NT2/D1 (cell line): ENCODE results near the gene KCNRG.
A peak's percentile ranks its signal among the peaks of the same experiment; 100 is the strongest.
"Not testable (repeated sequence)": the region's sequence is repeated elsewhere in the genome, so short reads cannot be mapped to it uniquely, and the experiment has no call there.

ENCODE experiments used
- DNase-seq: peaks from one replicate; pipeline ENCODE4 v3.0.0-alpha.2; 2011; ENCODE audit warnings: low read depth, low spot score
- H3K27me3 ChIP-seq: 2 replicates; pipeline ENCODE4 v1.6.0; 2011; ENCODE audit warnings: mild to moderate bottlenecking; ENCODE audit not compliant: insufficient read length, insufficient read depth
- H3K36me3 ChIP-seq: 2 replicates; pipeline ENCODE4 v1.6.1; 2011; ENCODE audit warnings: mild to moderate bottlenecking, low read length, mixed read lengths; ENCODE audit not compliant: insufficient read depth, insufficient read length
- H3K4me1 ChIP-seq: 2 replicates; pipeline ENCODE4 v1.5.1; 2011; ENCODE audit not compliant: insufficient read depth, insufficient read length
- H3K4me3 ChIP-seq: 2 replicates; pipeline ENCODE4 v1.5.1; 2011; ENCODE audit warnings: low read depth; ENCODE audit not compliant: insufficient read length
- H3K9ac ChIP-seq: 2 replicates; pipeline ENCODE4 v1.6.0; 2011; ENCODE audit warnings: low read depth; ENCODE audit not compliant: insufficient read length
- H3K9me3 ChIP-seq: 2 replicates; pipeline ENCODE4 v1.5.1; 2011; ENCODE audit warnings: mild to moderate bottlenecking, low read length; ENCODE audit not compliant: insufficient read depth
- SUZ12 ChIP-seq: IDR thresholded peaks from 2 replicates; pipeline ENCODE4 v1.6.1; 2011; ENCODE audit not compliant: insufficient read length, insufficient read depth; ENCODE audit errors: extremely low read depth
- YY1 ChIP-seq: IDR thresholded peaks from 2 replicates; pipeline ENCODE4 v1.6.1; 2011; ENCODE audit not compliant: insufficient read length, insufficient read depth
- ZNF274 ChIP-seq: IDR thresholded peaks from 2 replicates; pipeline ENCODE4 v1.6.1; 2011; ENCODE audit warnings: mild to moderate bottlenecking, low read depth, low read length

The KCNRG gene

DNA sequence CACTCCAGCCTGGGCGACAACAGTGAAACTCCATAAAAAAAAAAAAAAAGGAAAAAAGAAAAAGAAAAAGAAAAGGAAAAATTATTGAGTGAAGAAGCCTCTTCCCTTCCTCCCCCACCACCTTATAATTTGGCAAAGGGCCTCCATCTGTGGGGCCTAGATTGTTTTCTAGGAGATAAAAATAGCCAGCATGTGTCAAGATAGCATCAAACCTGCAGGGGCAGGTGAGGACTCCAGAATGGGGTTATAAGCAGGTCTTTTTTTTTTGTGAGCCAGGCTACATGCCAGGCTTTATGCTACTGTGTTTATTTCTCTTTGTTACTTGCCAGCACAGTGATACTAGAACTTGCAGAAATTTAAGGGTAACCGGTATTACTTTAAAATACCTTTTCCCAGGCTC lies 30.1 kb upstream of the KCNRG start:
- H3K36me3 ChIP-seq, result no peaks in the 10 kb centered on the region

DNA sequence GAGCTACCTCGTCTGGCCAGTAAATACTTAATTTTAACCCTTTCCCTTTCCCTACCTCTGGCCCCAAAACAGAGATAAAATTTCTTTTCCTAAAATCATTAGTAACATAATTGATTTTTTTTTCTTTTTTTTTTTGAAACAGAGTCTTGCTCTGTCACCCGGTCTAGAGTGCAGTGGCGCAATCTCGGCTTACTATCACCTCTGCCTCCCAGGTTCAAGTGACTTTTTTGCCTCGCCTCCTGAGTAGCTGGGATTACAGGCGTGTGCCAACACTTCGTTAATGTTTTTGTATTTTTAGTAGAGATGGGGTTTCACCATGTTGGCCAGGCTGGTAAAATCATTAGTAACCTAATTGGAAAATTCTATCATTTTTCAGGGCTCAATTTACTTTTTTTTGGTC lies 28.8 kb upstream of the KCNRG start:
- Histone ChIP-seq H3K27me3 (no peaks in the 10 kb centered on the region), H3K9ac (no peak overlapping the region), H3K4me3 (no peak overlapping the region), H3K36me3 (no peaks in the 10 kb centered on the region), H3K4me1 (no peaks in the 10 kb centered on the region), H3K9me3 (no peaks in the 10 kb centered on the region)
- no peak for DNase-seq
- no peak for TF ChIP-seq YY1
- no peak for TF ChIP-seq SUZ12
- TF ChIP-seq ZNF274, result no peak

More for the DNA sequence above, 30.1 kb upstream of the KCNRG start:
- Histone ChIP-seq H3K27me3 (no peaks in the 10 kb centered on the region), H3K4me3 (no peak overlapping the region), H3K9me3 (no peaks in the 10 kb centered on the region), H3K9ac (no peak overlapping the region), H3K4me1 (no peaks in the 10 kb centered on the region)
- TF ChIP-seq SUZ12 (no peak), ZNF274 (no peak), YY1 (no peak)
- no peak for DNase-seq

DNA sequence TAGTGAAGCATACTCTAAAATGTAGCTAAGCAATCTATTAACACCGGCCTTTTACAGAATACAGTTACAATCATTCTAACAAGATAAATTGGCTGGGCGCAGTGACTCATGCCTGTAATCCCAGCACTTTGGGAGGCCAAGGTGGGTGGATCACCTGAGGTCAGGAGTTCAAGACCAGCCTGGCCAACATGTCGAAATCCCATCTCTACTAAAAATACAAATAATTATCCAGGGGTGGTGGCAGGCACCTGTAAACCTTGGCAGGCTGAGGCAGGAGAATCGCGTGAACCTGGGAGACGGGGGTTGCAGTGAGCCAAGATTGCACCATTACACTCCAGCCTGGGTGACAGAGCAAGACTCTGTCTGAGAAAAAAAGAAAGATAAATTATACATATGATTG lies 24.6 kb upstream of the KCNRG start:
- H3K27me3 ChIP-seq, H3K4me3 ChIP-seq, DNase-seq, H3K4me1 ChIP-seq, H3K9me3 ChIP-seq, H3K9ac ChIP-seq, H3K36me3 ChIP-seq: not testable (repeated sequence)

DNA sequence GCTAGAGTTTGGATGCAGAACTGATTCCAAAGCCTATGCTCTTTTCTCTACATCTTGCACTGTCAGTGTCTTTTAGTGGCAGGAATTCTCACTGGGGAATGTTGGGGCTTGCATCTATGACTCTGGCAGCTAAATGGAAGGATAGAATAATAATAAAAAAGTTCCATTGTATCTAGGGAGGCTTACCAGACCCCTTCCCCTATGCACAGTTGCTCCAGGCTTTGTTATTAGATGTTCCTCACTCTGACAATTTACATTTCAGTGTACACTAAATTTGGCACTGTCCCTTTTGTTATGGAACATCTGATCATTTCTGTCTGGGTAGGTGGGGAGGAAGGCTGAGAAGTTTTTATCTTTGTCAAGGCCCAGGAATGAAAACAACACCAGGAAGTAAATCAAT lies 22.1 kb upstream of the KCNRG start:
- Histone ChIP-seq H3K36me3 (peaks cover 4% of the 10 kb centered on the region), H3K9ac (no peak overlapping the region), H3K4me3 (no peak overlapping the region), H3K27me3 (no peaks in the 10 kb centered on the region), H3K9me3 (peaks cover 2% of the 10 kb centered on the region; the same call in 1 of the 2 replicates), H3K4me1 (no peaks in the 10 kb centered on the region)
- no peak for TF ChIP-seq YY1
- TF ChIP-seq SUZ12, result no peak
- no peak for TF ChIP-seq ZNF274
- DNase-seq, result no peak

DNA sequence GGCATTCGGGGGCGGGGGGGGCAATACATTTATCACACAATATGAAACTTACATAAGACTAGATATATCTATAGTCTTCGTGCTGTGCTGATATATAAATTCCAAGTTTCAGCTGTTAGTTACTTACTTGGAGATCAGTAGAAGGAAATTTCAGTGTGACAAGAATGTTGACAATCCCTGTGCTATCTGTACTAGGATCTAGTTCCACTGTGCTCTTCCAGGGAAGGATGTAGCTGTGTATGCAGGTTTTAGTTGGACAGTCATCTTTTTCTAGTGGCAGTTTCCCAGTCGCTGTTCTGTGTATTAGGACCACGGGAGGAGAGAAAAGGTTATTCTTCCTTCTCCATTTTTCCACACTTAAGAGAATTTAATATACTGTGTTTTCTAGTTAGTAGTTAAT lies 21.6 kb upstream of the KCNRG start:
- no peak for TF ChIP-seq SUZ12
- TF ChIP-seq ZNF274, result no peak
- TF ChIP-seq YY1, result no peak
- H3K36me3 ChIP-seq, result peaks cover 7% of the 10 kb centered on the region

DNA sequence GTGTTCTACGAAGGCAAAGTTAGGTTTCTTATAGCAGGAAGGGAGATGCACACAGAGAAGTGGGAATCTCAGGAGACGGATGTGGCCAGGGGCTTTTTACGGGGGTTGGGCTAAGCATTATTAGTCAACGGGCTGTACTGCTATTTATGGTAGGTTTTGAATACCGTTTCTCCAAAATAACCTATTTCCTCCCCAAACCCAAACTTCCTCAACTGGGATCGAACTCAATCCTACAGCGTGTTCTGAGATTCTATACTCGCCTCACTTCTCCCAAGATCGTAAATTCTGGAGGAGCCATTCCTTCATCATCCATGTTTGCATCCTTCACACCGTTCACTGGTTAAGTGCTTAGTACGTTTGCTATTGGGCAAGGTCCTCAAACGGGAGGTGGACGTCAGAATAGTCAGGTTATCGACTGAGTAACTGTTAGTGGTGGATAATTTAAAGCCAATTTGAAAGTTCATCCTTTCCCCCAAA lies 19.6 kb upstream of the KCNRG start:
- H3K27me3 ChIP-seq, result no peaks in the 10 kb centered on the region
- no peak for DNase-seq
- H3K9ac ChIP-seq, result no peak overlapping the region
- H3K36me3 ChIP-seq, result peaks cover 11% of the 10 kb centered on the region
- peaks cover 3% of the 10 kb centered on the region; the same call in 1 of the 2 replicates for H3K9me3 ChIP-seq
- TF ChIP-seq YY1 (no peak), ZNF274 (no peak), SUZ12 (no peak)
- peak overlapping the region; percentile 30 for H3K4me3 ChIP-seq
- no peaks in the 10 kb centered on the region for H3K4me1 ChIP-seq

More for the DNA sequence above, 21.6 kb upstream of the KCNRG start:
- Histone ChIP-seq H3K9ac (no peak overlapping the region), H3K27me3 (no peaks in the 10 kb centered on the region), H3K4me3 (no peak overlapping the region), H3K9me3 (peaks cover 3% of the 10 kb centered on the region; the same call in 1 of the 2 replicates), H3K4me1 (no peaks in the 10 kb centered on the region)
- DNase-seq, result no peak

DNA sequence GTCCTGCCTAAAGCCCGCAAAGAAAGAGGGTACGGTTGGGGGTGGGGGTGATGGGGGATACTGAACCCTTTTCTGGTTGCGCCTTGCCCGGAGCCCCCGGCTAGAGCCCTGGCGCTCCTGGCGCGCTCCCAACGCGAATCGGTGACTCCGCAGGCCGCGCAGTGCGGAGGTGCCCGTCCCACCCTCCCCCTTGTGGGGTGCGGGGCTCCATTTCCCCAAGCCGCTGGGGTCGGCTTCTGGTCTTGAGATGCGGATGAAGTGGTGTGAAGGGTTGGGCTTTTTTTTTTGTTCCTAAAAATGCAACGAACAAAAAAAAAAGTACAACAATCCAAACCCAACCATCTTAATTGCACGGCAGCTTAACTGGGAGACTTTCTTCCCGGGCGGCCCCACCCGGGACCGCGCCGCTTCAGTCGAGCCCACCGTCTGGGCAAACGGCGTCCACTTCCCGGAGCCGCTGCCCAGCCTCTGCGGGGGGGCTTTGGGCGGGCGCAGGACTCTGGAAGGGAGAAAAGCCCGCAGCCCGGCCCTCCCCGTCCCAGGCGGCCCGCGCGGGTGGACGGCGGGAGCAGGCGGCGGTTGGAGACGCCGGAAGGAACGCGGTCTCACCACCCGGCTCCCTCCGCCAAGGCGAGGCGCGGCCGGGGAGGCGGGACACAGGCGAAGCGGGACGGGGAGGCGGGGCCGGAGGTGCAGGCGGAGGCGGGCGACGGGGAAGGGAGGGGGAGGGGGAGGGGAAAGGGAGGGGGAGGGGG lies 18.9 kb upstream of the KCNRG start:
- no peaks in the 10 kb centered on the region for H3K27me3 ChIP-seq
- peaks cover 11% of the 10 kb centered on the region for H3K36me3 ChIP-seq
- DNase-seq, result peak; percentile 63
- H3K9me3 ChIP-seq, result peaks cover 3% of the 10 kb centered on the region; the same call in 1 of the 2 replicates
- no peak for TF ChIP-seq SUZ12
- no peak for TF ChIP-seq YY1
- TF ChIP-seq ZNF274, result no peak
- H3K4me3 ChIP-seq, result peak overlapping the region; percentile 30
- H3K4me1 ChIP-seq, result no peaks in the 10 kb centered on the region
- peak overlapping the region; percentile 56 for H3K9ac ChIP-seq
